Stimulated activated naive CD8-positive, alpha-beta T cell treated with anti-CD3 and anti-CD28 coated beads, Interleukin-15, amount 100 ng/mL, for 72 hours (primary cell): Measurements from ENCODE around the gene OTOG.
A peak's percentile ranks its signal among the peaks of the same experiment; 100 is the strongest.

Experiments used
- ATAC-seq: fragments of 150-1000 bp; cut with Tn5 transposase; 2 replicates; pipeline ENCODE4 v1.10.0; 2021; ENCODE audit warnings: mild to moderate bottlenecking, moderate library complexity
- DNase-seq, 2 donors: peaks; one replicate each; pipeline ENCODE4 v3.0.0; 2021 to 2022
- H3K27ac Mint-ChIP-seq, 2 donors: one replicate each; pipeline ENCODE4 v1.8.0; 2022; ENCODE audit warnings: mild to moderate bottlenecking in 2 of 2, mixed read lengths in 2 of 2, moderate library complexity in 2 of 2
- H3K27me3 Mint-ChIP-seq: one replicate; pipeline ENCODE4 v1.8.0; 2022; ENCODE audit warnings: mixed read lengths
- H3K4me1 Mint-ChIP-seq: one replicate; pipeline ENCODE4 v1.8.0; 2022; ENCODE audit warnings: mild to moderate bottlenecking, mixed read lengths
- H3K4me3 Mint-ChIP-seq, 2 donors: one replicate each; pipeline ENCODE4 v1.8.0; 2022; ENCODE audit warnings: mild to moderate bottlenecking in 2 of 2, mixed read lengths in 2 of 2, moderate library complexity in 1 of 2
- H3K9me3 Mint-ChIP-seq, 2 donors: one replicate each; pipeline ENCODE4 v1.8.0; 2022; ENCODE audit warnings: mixed read lengths in 2 of 2

OTOG gene

DNA sequence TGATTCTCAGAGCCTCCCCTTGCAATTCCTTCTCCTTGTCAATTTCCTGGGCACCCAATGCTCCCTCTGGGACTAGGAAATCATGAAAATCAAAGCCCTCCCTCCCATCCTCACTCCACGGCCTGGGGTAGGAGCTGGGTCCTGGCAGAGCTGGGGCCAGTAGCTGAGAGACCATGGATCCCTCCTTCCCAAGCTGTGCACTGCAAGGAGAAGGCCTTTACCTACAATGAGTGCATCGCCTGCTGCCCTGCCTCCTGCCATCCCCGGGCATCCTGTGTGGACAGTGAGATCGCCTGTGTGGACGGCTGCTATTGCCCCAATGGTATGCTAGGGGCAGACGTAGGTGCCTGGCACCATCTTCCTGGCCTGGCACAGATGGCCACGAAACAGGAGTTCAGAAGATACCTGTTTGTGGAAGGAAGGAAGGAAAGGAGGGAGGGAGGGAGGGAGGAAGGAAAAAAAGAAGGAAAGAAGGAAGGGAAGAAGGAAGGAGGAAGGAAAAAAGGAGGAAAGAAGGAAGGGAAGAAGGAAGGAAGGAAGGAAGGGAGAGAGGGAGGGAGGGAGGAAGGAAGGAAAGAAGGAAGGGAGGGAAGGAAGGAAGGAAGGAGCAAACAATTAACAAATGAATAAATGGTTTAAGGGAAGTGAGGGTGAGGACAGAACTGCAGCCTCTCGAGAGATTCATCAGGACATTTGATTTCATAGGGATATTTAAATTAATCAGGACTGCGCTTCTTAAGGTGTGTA, 12.5 kb downstream of the OTOG start:
- no peak for ATAC-seq
- Mint-ChIP-seq H3K4me3 (no peak overlapping the region), H3K27ac (no peak overlapping the region), H3K27me3 (peaks cover 8% of the 10 kb centered on the region), H3K4me1 (no peaks in the 10 kb centered on the region), H3K9me3 (no peaks in the 10 kb centered on the region)
- no peak for DNase-seq

DNA sequence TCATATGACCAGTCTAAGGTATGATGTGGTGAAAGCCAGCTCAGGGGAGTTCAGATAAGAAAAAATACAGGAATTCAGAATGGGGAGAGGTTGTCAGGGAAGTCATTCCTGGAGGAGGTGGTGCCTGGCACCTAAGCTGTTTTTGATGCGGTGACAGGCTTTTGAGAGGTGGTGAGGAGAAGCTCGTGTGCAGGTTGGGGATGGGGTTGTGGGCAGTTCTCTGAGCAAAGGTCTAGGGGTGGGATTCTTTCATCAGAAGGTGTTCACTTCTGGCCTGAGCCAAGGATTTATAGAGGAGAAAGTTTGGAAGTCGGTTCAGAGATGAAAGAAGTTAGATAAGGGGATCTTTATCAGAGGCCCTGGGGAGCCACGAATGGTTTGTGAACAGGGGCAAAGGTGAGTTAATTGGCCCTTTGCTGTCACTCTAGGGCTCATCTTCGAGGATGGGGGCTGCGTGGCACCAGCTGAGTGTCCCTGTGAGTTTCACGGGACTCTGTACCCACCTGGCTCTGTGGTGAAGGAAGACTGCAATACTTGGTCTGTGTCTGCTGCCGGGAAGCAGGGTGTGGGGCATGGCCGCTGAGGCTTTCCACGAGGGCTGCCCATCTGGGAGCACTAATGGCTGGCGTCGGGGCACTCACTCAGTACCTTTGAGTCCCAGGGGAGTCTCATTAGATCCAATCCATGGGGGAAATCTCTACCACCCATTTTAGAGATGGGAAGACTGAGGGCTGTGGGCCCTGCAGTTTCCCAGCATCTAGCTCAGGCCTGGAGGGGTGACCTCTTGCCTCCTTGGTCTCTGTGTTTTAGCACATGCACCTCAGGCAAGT, 13.4 kb downstream of the OTOG start:
- Mint-ChIP-seq H3K27ac (peak overlapping the region in 1 of 2 donors; percentile 42), H3K9me3 (no peaks in the 10 kb centered on the region), H3K4me3 (no peak overlapping the region), H3K27me3 (peaks cover 8% of the 10 kb centered on the region), H3K4me1 (no peaks in the 10 kb centered on the region)
- DNase-seq (no peak), ATAC-seq (no peak)

DNA sequence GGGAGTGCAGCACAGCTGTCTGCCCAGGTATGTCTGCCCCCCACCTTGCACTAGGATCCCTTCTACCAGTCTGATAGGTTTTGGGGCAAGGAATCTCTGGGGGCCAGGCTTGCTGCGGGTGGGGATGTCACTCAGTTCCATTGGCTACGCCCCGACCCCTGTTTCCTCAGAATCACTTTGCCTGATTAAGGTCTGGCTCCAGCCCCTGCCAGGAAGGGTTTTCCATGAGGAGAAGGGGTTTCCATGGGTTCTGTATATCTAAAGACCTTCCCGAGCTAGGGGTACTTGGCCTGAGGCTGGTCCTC, 14.0 kb downstream of the OTOG start:
- H3K4me1 Mint-ChIP-seq, result no peaks in the 10 kb centered on the region
- ATAC-seq (no peak), DNase-seq (peak in 1 of 2 donors; percentile 6)
- peaks cover 8% of the 10 kb centered on the region for H3K27me3 Mint-ChIP-seq
- H3K9me3 Mint-ChIP-seq, result no peaks in the 10 kb centered on the region
- no peak overlapping the region for H3K4me3 Mint-ChIP-seq
- H3K27ac Mint-ChIP-seq, result no peak overlapping the region

DNA sequence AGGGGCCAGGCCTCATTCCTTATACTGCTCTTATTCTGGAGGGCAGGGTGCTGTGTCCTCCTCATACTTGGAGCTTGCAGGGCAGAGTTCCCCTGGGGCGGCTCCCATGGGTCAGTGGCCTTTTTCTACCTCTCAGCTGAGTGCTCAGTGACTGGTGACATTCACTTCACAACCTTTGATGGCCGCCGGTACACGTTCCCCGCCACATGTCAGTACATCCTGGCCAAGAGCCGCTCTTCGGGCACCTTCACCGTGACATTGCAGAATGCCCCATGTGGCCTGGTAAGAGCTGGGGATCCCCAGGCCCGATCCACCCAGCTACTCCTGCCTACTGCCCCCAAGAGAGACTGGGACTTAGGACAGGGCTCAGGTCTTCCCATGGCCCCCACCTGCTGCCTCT, 14.5 kb downstream of the OTOG start:
- Mint-ChIP-seq H3K9me3 (no peaks in the 10 kb centered on the region), H3K27ac (peak overlapping the region in 1 of 2 donors; percentile 35), H3K4me1 (no peaks in the 10 kb centered on the region), H3K4me3 (no peak overlapping the region), H3K27me3 (peaks cover 8% of the 10 kb centered on the region)
- ATAC-seq (no peak), DNase-seq (peak in 1 of 2 donors; percentile 6)

DNA sequence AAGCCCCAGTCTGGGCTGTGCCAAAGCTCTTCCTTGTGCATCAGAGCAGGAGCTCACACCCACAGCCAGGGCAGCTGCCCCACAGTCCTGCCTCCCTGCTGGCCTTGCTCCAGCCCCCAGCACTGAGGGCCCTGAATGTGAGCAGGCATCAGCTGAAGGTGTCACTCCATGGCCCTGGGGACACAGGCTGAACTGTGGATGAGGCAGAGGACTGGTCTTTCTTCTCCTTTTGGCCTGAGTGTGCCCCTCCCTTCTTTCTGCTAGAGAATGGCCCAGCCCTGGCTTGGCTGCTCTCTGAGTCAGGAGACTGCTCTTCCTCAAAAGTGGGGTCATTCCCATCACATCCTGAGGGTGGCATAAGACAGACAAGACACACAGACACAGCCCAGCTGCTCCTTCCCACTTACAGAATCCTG, 16.2 kb downstream of the OTOG start:
- ATAC-seq (peak; percentile 4), DNase-seq (no peak)
- Mint-ChIP-seq H3K27me3 (peaks cover 8% of the 10 kb centered on the region), H3K4me1 (peaks cover under 1% of the 10 kb centered on the region), H3K4me3 (no peak overlapping the region), H3K27ac (no peak overlapping the region), H3K9me3 (no peaks in the 10 kb centered on the region)

DNA sequence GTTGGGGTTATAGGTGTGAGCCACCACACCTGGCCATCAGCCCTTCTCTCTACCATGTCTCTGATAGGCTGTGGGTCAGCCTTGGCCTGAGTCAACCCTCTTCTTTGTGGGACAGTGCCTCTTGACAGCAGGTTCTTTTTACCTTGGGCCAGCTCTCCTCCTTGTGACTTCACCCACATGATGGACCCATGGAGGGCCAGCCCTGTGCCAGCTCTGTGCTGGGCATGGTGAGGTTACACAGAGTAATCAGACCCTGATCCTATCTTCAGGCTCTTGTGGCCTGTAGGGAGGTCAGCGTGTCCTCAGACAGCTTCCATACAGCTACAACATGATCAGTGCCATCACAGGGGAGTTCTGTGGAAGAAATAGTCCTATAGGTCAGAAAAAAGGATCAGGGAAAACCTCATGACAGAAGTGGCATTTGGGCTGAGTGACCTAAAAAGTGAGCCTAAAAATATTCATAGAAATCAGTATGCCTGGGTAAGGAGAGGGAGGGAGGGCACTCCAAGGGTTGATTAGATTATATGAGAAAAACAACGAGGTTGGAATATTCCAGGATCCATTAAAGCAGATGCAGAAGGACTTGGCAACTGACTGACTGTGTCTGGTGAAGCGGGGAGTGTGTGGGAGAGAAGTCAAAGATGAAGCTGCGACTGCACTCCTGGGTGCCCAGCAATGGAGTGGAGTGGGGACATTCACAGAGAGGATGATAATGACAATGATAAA, 17.1 kb downstream of the OTOG start:
- DNase-seq, result no peak
- peaks cover 10% of the 10 kb centered on the region for H3K4me1 Mint-ChIP-seq
- H3K27me3 Mint-ChIP-seq, result peaks cover 8% of the 10 kb centered on the region
- no peak overlapping the region for H3K4me3 Mint-ChIP-seq
- peak overlapping the region in 1 of 2 donors; percentile 8 for H3K27ac Mint-ChIP-seq
- H3K9me3 Mint-ChIP-seq, result no peaks in the 10 kb centered on the region
- ATAC-seq, result no peak

DNA sequence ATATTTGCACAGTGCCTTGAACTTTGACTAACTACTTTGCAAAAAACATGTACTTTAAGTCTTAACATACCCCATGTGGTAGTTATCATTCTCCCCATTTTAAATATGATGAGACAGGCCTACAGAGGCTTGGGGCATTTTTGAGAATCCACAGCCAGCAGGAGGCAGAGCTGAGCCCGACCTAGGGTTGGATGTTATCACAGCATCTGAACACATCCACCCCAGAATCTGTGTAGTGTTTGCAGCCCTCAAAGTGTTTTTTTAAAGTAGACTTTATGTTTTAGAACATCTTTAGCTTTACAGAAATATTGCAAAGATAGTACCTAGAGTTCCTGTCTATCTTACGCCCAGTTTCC, 17.6 kb downstream of the OTOG start:
- ATAC-seq (no peak), DNase-seq (peak in 1 of 2 donors; percentile 6)
- Mint-ChIP-seq H3K27ac (no peak overlapping the region), H3K4me3 (no peak overlapping the region), H3K4me1 (peaks cover 10% of the 10 kb centered on the region), H3K27me3 (peaks cover 8% of the 10 kb centered on the region), H3K9me3 (no peaks in the 10 kb centered on the region)

DNA sequence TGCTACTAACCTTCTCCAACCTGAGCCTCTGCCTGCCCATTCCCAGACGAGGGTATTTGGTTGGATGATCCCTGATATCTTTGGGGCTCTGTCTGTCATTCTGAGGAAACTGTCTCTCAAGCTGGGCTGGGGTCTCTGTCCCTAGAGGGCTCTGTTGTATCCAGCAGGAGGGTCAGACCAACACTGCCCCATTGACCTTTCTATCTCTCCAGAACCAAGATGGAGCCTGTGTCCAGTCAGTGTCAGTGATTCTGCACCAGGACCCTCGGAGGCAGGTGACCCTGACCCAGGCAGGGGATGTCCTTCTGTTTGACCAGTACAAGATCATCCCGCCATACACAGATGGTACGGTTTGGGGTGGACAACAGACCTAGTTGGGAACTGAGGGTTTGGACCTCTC, 21.9 kb downstream of the OTOG start:
- no peak overlapping the region for H3K4me3 Mint-ChIP-seq
- DNase-seq (no peak), ATAC-seq (no peak)
- H3K4me1 Mint-ChIP-seq, result peaks cover 10% of the 10 kb centered on the region
- H3K27me3 Mint-ChIP-seq, result no peaks in the 10 kb centered on the region
- no peak overlapping the region for H3K27ac Mint-ChIP-seq
- H3K9me3 Mint-ChIP-seq, result no peaks in the 10 kb centered on the region

DNA sequence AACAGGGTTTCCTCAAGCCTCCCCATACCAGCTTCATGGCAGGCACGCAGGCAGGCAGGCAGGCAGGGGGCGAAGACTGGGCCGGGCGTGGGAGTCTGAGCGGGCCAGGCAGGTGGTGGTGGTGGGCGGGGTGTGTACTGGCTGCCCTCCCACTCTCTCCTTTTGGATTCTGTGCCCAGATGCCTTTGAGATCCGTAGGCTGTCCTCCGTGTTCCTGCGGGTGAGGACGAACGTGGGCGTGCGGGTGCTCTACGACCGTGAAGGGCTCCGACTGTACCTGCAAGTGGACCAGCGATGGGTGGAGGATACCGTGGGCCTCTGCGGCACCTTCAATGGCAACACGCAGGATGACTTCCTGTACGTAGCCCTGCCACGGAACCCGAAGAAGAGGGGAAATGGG, 23.0 kb downstream of the OTOG start:
- Mint-ChIP-seq H3K27ac (no peak overlapping the region), H3K9me3 (no peaks in the 10 kb centered on the region), H3K4me1 (peaks cover 10% of the 10 kb centered on the region), H3K4me3 (no peak overlapping the region), H3K27me3 (no peaks in the 10 kb centered on the region)
- ATAC-seq, result no peak
- no peak for DNase-seq

DNA sequence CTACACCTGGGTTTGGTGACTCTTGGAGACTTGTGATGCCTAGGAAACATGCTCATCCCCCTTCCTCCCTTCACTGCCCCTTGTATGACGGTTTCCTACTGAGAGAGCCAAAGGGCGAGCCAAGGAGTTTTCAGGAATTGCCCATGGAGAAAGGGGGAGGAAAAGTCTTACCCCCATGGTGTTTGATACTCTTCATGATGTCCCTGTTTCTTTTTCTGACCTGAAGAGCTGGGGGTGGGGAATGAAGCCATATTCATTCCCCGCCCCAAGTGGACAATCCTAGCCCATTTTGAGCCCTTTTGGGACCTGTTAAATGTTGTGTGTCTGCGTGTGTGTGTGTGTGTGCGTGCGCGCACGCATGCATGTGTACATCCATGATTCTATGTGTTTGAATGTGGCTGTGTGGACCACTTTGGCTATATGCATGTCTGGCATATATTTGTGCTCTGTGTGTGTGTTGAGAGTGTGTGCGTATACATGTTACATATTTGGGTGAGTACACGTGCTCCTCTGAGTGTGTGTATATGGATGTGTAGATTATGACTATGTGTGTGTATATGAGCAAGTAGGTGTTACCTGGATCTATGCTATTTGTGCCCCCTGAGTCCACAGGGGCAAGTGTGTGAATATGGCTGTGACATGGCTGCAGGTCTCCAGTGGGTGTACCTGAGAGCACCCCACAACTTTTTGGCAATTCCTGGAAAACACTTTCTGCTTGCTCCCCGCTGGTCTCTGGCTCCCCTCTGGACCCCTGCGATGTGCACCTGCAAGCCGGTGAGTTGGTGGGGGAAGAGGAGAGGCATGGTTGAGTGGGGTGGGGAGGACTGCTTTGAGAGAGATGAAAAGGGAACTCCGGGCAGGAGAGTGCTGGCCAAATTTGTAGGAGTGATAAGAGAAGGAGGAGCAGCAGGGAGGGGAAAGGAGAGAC, 24.6 kb downstream of the OTOG start:
- Mint-ChIP-seq H3K4me1 (peaks cover 10% of the 10 kb centered on the region), H3K9me3 (no peaks in the 10 kb centered on the region)

DNA sequence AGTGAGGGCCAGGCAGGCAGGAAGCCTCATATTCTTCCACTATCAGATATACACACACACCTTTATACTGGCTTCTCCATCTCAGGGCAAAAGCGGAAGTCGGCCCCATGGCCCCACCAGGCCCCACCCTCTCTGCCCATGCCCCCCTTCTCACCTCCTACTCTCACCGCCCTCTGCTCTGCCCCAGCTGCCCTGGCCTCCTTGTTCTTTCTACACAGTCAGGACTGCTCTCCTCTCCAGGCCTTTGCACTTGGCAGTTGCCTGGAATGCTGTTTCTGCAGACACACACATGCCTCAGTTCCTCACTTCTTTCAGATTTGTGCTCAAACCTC, 25.3 kb downstream of the OTOG start:
- Mint-ChIP-seq H3K27me3 (no peaks in the 10 kb centered on the region), H3K9me3 (no peaks in the 10 kb centered on the region), H3K4me1 (peaks cover 10% of the 10 kb centered on the region), H3K4me3 (no peak overlapping the region), H3K27ac (peak overlapping the region in 1 of 2 donors; percentile 29)
- DNase-seq (no peak), ATAC-seq (peak; percentile 38)

More for the DNA sequence above, 24.6 kb downstream of the OTOG start:
- Mint-ChIP-seq H3K4me3 (no peak overlapping the region), H3K27me3 (no peaks in the 10 kb centered on the region), H3K27ac (peak overlapping the region in 1 of 2 donors; percentile 29)
- DNase-seq, result no peak
- no peak for ATAC-seq

DNA sequence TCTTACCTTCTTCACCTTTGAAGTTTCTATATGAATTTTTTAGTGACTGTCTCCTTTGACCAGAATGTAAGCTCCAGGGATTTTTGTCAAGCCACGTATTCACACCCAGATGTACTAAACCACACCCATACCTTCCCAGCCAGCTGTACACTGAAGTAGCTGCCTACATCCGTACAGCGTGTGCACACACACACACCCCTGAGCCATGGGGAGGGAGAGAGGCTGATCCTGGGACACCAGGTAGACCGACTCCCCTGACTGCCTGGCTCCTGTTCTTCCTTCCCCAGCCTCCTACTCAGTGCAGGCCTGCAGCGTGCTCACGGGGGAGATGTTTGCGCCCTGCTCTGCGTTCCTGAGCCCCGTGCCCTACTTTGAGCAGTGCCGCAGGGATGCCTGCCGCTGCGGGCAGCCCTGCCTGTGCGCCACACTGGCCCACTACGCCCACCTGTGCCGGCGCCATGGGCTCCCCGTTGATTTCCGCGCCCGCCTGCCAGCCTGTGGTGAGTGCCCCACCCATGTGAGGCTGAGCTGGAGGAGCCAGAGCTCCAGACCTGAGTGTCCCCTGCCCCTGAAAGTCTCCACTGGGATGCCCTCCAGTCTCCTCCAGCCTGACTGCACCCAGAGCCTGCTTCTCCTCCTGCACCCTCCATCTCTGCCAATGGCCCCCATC, 25.9 kb downstream of the OTOG start:
- H3K4me3 Mint-ChIP-seq, result no peak overlapping the region
- DNase-seq, result no peak
- no peaks in the 10 kb centered on the region for H3K9me3 Mint-ChIP-seq
- peaks cover 10% of the 10 kb centered on the region for H3K4me1 Mint-ChIP-seq
- no peaks in the 10 kb centered on the region for H3K27me3 Mint-ChIP-seq
- peak; percentile 3 for ATAC-seq
- no peak overlapping the region for H3K27ac Mint-ChIP-seq

DNA sequence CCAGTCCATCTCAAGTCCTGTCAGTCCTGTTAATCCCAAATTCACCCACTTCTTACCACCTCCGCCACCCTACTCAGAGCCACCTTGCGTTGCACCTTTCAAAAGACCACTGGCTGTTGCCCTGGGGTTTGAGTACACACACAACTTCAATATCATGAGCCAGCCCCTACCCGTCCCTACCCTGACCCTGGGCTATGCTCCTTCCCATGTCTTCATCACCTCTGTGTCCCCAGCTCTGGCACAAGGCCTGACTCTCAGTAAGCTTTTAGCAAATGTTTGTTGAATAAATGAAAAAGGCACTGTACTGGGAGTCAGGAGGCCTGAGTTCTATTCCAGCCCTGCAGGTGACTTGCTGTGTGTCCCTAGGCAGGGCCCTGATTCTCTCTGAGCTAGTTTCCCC, 26.5 kb downstream of the OTOG start:
- Mint-ChIP-seq H3K27me3 (no peaks in the 10 kb centered on the region), H3K4me1 (peaks cover 6% of the 10 kb centered on the region), H3K4me3 (no peak overlapping the region), H3K27ac (no peak overlapping the region), H3K9me3 (no peaks in the 10 kb centered on the region)
- ATAC-seq, result no peak
- no peak for DNase-seq

DNA sequence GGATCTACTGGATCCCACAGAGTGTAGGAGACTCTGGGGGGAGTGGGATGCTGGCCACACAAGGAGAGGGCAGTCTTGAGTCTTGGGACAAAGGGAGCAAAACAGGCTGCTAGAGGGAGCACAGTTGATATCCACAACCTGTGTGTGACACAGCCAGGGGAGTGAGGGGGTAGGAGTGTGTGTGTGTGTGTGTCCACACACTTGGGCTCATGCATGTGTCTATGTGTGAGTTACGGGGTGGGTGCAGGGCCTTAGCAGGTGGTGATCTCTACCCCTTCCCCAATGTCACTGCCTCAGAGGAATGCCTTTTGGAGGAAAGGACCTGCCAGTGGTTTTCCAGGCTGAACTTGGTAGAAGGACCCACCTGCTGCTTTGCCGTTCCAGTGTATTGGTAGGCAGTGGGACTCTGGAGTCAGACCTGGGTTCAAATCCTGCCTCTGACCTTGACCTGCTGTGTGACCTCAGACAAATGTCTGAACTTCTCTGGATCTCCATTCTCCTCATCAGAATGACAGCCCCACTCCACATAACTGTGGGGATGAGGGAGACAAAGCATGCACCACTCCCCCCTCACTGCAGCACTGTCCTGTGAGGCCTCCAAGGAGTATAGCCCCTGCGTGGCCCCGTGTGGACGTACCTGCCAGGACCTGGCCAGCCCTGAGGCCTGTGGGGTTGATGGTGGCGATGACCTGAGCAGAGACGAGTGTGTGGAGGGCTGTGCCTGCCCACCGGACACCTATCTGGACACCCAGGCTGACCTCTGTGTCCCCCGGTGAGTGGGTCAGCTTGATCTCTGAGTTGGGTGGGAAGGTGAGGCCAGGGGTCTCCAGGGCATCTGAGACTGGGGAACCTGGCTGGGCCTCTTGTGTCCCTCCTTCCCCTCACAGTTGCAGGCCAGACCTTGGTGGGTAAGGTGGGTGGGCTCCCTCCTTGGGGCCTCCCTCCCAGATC, 27.4 kb downstream of the OTOG start:
- ATAC-seq, result no peak
- H3K27me3 Mint-ChIP-seq, result no peaks in the 10 kb centered on the region
- H3K4me1 Mint-ChIP-seq, result no peaks in the 10 kb centered on the region
- no peak overlapping the region for H3K27ac Mint-ChIP-seq
- H3K9me3 Mint-ChIP-seq, result no peaks in the 10 kb centered on the region
- H3K4me3 Mint-ChIP-seq, result no peak overlapping the region
- no peak for DNase-seq
